GM21786 (cell line): Measurements from ENCODE around the gene MTG2.

ENCODE experiments used
- ATAC-seq: cut with Tn5 transposase; IDR thresholded peaks from one replicate; pipeline ENCODE4 v1.9.1; 2021; ENCODE audit not compliant: unreplicated experiment

Gene MTG2

GRCh38 chr20:62201173-62202082, 18.6 kb downstream of the MTG2 start:
- peak; percentile 73 for ATAC-seq

GRCh38 chr20:62202083-62202395, 19.2 kb downstream of the MTG2 start:
- no peak for ATAC-seq

GRCh38 chr20:62202676-62203377, 20.0 kb downstream of the MTG2 start:
- no peak for ATAC-seq

GRCh38 chr20:62203378-62204030, 20.7 kb downstream of the MTG2 start:
- no peak for ATAC-seq

GRCh38 chr20:62205618-62206387, 23.0 kb downstream of the MTG2 start:
- no peak for ATAC-seq

- no peak for ATAC-seq
These were observed 23.6 kb downstream of the MTG2 start for GRCh38 chr20:62206388-62206775.

- ATAC-seq: no peak
These were observed 25.4 kb downstream of the MTG2 start for GRCh38 chr20:62208061-62208794.

GRCh38 chr20:62208795-62209755, 26.2 kb downstream of the MTG2 start:
- no peak for ATAC-seq

GRCh38 chr20:62209850-62210495, 27.1 kb downstream of the MTG2 start:
- ATAC-seq: no peak

GRCh38 chr20:62210496-62210855, 27.6 kb downstream of the MTG2 start:
- no peak for ATAC-seq

GRCh38 chr20:62211216-62211615, 28.4 kb downstream of the MTG2 start:
- ATAC-seq: no peak

GRCh38 chr20:62211769-62212288, 29.0 kb downstream of the MTG2 start:
- ATAC-seq: no peak

- no peak for ATAC-seq
These were observed 29.5 kb downstream of the MTG2 start for GRCh38 chr20:62212299-62212698.

- ATAC-seq: no peak
These were observed 31.2 kb downstream of the MTG2 start for GRCh38 chr20:62214067-62214466.

GRCh38 chr20:62215020-62215990, 32.5 kb downstream of the MTG2 start:
- no peak for ATAC-seq

GRCh38 chr20:62215991-62216635, 33.3 kb downstream of the MTG2 start:
- no peak for ATAC-seq
